Measurements from ENCODE around the gene MGST1.

Gene MGST1, protein sequence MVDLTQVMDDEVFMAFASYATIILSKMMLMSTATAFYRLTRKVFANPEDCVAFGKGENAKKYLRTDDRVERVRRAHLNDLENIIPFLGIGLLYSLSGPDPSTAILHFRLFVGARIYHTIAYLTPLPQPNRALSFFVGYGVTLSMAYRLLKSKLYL

DNA sequence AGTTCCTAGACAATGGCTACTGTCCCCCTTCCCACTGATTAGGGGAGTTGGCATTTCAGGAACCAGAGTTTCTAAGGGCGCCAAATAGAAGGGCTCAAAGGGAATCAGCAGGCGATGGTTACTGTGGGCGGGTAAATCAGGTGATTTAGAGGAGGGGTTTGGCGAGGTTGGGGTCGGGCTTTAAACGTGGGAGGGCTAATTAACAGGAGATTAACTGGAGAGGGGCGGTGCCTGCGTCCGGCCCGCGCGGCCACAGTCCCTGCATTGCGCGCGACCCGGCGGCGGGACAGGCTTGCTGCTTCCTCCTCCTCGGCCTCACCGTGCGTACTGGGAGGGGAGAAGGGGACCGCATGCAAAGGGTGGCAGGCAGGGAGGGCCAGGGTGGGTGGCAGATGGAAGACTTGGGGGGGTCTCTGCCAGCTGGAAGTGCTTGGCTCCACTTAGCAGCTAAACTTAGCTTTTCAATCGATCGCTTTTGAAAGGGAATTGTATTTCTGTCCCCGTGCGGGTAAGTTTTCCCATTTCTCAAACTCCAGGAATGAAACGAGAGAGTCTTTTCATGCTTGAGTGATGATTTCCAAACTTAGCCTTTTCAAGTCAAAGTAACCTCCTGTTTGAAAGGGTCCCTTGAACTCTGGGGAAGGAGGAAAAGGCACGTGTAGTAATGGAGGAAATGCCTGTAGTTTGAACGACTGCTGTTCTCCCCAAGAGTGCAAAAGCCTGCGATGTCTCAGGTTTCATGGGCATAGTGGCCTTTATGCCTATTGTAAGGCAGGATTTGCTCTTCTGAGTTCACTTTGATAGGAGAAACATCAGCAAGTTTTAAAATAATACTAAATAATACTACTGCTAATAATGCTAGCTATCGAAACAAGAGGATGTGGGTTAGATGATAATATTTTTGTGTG is at the start of gene MGST1:
TSS of gene MGST1 (plus strand) at position 255 of the 908 bp plus-strand sequence. CDS start 6,608 bp downstream, outside the sequence.
- no peak for DNase-seq (ENCODE audit: low spot score)

DNA sequence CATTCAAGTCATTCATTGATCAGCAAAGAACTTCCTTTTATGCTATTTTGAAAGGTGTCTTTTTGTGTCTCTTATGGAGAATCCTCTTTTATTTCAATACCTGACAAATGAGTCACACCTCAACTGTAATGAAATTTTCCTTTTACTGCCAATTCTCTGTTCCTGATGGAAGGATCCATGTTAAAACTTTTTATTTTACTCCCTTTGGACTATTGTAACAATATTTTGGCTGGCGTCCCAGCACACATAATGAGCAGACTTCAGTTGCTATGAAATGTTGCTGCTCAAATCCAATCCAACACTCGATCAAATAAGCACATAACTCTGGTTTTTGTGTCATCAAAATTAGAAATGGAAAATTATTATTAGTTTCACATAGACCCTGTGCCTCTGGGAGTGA is 48.0 kb upstream of the MGST1 start:
- DNase-seq (ENCODE audit: low spot score): no peak

DNA sequence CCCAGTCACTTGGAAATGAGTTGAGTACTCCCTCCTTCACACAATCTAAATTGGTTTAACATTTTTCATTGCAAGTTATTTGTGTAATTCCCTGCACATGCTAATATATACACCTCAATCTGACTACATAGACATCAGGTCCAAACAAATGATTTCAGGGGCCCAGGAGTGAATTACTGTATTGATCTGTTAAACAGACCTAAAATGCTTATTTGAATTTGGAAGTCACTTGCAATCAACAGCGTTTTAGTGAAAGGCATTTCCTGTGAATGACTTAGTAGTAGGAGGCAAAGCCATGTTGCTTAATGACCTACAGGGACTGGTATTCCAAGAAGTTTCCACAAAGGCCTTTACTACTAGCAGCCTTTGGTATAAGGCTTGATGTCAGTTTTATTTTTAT is 47.3 kb upstream of the MGST1 start:
- DNase-seq (ENCODE audit: low spot score): no peak

DNA sequence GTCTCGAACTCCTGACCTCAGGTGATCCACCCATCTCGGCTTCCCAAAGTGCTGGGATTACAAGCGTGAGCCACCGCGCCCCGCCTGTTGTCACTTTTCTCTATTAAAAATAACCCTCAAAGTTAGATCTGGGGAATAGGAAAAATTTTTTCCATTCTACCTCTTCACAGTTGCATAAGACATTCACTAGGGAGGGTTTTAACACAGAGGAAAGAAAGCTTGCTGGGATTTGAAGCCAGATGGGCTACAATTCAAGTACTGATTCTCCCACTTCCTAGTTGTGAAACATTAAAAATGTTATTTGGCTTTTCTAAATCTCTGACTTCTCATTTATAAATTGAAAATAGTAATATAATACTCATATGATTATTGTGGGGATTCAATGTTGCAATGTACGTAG is 46.7 kb upstream of the MGST1 start:
- DNase-seq (ENCODE audit: low spot score): no peak

DNA sequence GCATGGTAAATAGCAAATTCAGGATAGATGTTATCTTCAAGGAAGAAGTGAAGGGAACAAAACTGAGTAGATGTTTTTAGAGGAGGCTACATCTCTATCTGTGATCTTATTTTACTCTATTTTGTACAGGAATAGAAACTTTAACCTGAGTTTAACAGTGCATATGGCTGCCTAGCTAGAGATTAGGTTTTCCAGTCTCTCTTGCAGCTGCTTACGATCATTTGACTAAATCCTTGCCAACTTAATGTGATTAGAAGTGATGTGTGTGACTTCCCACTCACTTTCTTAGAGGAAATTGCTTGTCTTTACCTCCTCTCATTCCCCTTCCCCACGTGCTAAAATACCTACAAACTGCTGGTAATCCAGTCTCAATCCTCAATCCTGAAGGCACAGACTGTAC is 43.5 kb upstream of the MGST1 start:
- DNase-seq (ENCODE audit: low spot score): no peak

DNA sequence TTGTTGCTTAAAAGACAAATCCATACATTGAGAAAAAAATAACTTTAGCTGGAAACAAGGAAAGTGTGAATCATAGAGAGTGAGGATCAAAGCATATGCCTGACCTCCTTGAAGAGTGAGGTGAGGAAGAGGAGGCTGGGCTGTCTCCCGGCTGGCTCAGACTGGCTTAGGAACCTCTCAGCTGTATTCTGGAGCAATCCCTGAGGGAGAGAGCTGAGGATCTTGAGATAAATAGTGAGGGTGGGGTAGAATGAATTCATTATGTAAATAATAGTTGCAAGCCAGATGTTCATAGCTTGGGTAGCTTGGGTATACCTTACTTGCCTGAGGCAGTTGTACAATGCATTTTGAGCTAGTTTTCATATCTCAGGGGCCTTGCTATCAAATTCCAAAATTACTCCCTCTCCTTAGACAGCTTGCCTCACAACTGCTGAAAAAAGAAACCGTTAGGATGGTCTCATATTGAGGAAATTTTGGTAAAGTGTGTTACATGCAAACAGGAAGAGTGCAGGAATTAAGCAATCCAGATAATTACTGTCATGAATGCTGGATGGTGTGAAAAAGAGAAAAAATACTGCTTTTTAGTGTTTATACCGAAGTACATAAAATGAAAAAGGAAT is 39.5 kb upstream of the MGST1 start:
- no peak for DNase-seq (ENCODE audit: low spot score)

DNA sequence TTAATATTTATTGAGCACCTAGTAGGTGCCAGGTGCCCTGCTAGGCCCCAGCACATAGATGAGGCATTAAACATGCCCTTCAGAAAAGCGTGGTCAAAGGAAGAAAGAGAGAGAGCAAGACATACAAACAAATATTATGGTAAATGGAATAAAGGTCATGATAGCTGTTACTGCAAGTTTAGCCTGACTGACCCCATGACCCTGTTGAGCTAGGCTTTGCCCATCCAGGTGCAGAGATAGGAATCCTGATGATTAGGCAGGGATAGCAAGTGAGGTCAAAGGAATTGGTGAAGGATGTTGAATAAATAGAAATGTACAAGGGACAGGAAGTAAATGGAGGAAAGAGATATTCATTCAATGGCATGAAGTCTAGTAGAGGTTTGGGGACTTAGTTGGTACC is 36.5 kb upstream of the MGST1 start:
- no peak for DNase-seq (ENCODE audit: low spot score)

DNA sequence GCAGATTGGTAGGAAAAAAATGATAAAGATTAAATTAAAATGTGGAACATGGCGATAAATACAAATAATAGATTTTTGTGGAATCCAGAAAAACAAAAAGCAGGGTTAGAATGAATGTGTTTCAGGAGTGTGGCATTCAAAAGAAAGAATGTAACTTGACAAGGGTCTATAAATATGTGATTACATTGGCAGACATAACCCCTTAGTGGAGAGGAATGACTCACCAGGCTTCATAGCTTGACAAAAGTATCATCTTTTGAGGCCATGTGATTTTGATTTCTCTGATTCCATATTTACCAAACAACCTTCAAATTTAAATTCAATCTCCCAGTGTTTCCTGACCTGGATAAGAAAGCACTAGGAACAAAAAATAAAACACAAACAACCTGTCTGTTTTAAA is 24.4 kb upstream of the MGST1 start:
- no peak for DNase-seq (ENCODE audit: low spot score)

DNA sequence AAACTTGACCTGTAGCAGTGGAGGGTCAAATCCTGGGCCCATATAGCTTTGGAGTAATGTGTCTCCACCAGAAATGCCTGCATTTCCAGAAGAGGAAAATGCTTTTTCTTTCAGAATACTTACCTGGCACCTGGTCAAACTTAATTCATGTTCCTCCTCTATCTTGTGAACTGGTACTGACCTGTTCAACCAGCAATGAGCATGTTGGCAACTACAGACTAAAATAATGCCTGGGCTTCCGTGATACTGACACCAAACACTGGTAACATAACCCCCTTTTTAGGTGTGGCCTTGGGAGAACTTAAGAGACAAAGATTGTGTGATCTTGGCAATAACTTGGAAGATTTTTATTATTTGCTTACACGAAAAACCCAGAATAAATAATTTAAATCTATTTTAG is 23.8 kb upstream of the MGST1 start:
- DNase-seq (ENCODE audit: low spot score): no peak

DNA sequence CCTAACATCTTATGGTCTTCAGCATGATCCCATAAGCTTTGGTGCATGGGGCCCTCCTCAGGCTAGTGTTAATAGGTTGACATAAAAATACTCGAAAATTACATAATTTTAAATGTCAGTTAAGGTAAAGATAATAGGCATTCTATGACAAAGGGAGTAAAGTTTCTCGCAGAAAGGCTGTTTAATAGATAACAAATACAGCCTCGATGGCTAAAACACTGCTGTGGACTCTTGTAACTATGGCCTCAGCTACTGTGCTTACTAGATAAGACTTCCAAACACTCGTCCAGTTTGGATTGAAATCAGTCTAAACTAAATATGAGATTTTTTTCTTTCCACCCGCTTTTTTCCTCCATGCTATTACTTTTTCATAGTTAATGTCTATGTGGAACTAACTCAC is 23.2 kb upstream of the MGST1 start:
- no peak for DNase-seq (ENCODE audit: low spot score)

DNA sequence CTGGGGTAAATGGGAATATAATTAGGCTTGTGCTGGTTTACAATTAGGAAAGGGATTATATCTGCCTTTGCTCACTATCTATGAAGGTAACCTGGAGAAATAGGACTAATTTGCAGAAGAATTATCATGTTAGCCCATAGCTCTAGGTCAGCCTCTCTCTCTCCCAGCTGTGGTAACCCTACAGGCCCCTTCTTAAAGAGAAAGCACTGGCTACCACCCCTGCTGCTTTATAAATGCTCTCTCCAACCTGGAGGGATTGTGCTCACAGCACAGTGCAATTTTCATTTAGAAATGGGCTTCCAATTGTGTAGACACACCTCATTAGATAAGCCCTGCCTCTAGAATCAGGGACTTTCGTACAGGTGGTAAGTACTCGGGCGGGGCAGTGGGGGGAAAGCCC is 22.7 kb upstream of the MGST1 start:
- no peak for DNase-seq (ENCODE audit: low spot score)

DNA sequence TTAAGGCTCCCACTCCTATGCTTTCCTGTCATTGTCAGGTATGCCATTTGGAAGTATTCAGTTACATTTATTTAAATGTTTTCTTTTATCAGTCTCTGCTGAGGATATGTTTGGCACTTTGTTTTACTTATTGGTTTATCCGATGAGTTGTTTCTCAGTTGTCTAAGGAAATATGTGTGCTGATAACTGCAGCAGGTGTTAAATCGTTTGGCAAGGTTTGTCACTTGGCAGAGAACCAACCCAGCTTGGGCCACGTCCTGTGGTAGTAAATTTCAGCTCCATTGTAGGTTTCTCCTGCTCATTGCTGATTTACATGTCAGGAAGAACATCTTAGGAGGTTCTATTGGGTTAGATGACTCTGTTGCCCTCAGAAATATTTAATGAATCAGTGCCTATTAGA is 22.0 kb upstream of the MGST1 start:
- no peak for DNase-seq (ENCODE audit: low spot score)

DNA sequence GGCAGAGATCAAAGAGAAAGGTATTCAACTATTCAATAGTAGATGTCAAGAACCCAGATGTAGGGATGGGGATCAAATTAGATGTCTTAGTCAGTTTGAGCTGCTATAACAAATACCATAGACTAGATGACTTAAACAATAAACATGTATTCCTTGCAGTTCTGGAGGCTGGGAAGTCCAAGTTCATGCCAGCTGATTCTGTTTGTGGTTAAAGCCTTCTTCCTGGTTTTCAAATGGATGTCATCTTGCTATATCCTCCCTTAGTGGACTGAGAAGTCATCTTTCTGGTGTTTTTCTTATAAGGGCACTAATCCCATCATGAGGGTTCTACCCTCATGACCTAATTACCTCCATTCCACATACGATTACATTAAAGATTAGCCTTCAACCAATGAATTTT is 19.5 kb upstream of the MGST1 start:
- DNase-seq (ENCODE audit: low spot score): no peak

DNA sequence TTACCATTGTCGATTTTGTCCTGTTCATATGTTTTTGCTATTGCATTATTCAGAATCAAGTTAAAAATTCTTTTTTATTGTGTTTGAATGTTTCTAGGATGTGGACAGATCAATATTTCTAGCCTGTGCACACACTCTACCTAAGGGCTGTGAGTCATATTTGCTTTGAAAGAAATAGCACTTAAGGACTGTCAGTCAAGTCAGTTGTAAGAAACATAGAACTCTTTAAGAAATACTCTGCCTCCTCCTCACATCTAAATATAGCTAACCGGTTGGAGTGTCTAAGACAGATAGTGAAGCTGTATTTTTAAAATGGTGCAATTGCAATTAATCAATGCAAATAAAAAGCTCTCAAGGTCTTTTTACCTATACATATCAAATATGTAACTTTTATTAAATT is 17.9 kb upstream of the MGST1 start:
- DNase-seq (ENCODE audit: low spot score): no peak

DNA sequence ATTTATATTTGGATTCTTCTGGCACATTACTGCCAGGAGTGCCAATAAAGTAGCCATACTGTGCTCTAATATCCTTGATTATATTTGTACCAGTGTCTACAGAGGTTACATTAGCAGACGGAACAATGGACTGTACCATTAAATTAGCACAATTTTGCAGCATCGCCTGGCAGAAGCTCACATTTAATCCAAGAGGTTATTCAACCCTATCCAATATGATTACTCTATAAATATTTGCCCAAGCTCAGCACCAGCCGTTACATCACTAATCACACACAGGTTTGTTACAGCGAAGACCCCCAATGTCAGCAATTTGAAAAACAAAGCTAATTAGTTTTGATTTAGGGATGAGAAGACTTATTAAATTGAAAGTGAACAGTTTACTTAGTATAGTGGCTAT is 16.9 kb upstream of the MGST1 start:
- no peak for DNase-seq (ENCODE audit: low spot score)

DNA sequence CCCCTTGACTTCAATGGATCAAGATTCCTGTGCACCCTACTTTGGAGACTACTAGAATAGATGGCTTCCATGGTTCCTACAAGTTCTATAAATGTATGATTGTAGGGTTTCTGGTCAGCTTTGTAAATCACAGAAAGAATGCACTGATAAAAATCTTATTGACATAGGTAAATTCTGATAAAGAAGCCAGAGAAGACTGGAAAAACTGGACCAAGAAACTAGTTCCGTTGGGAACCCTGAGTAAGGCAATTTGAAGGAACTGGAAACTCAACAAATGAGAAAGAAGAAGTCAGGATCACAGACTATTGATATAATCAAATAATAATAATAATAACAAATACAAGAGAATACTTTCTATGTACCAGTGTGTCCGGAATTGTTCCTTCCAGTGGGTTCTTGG is 15.4 kb upstream of the MGST1 start:
- DNase-seq (ENCODE audit: low spot score): no peak

DNA sequence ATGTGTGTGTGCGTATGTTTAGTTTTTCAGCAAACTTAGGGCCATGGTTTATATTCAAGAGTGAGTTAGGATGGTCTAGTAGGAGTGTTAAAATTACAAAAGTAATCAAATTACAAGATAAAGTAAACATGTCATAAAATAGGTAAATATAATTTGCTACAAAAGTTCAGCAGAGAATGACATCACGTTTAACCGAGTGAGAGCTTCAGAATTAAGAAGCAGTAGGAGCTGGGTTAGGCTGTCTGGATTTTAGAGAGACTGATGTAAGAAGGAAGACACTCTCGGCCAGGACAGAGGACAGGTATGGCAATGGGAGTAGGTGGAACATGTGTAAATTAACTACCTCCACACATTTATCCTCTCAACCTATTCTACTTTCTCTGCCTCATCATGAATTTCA is 11.6 kb upstream of the MGST1 start:
- DNase-seq (ENCODE audit: low spot score): no peak

DNA sequence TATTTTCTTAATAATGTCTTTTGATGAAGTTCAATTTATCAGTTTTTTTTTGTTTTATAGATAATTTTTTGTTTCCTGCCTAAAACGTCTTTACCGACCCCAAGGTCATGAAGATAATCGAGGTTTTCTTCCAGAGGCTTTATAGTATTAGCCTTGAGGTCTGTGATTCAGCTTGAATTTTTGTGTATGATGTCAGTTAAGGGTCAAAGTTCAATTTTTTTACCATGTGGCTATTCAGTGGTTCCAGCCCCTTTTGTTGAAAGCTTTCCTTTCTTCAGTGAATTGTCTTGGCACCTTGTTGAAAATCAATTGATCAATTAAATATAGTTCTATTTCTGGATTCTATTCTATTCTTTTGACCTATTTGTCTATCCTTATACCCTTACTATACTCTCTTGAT is 3.2 kb upstream of the MGST1 start:
- DNase-seq (ENCODE audit: low spot score): no peak

DNA sequence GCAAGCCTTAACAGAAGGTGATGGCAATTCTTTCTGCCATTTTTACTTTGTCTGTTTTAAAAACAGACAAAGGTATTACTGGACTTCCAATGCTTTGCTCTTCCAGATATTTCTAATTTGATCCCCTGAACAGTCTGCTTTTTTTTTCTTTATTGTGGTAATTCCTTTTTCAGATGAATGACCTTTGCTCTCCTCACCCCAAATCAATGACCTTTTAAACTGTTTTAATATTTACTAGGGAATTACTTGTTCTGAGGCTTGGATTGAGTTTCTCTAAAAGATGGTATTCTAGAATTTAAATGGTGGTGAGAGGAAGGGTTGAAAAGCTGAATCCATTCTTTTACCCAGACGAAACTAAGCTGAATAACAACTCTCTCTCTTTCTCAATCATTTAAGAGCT is 2.3 kb upstream of the MGST1 start:
- DNase-seq (ENCODE audit: low spot score): no peak

DNA sequence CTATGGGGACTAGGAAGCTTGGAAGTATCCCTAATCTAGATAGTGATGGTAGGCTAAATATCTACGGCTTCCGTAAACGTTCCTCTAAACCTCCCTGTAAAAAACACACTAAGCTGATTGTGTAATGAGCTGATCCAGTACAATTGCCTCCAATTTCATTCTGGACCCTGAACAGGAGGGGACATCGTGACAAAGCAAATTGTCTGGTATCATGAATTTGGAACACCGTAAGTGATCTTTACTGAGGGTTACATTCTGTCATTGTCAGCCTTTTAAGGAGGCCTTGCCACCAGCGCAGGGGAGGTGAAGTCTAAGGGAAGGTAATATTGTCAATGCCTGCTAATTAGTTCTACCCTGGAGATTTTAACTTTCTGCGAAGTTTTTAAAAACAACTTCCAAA is 487 bp upstream of the MGST1 start:
- DNase-seq (ENCODE audit: low spot score): no peak

DNA sequence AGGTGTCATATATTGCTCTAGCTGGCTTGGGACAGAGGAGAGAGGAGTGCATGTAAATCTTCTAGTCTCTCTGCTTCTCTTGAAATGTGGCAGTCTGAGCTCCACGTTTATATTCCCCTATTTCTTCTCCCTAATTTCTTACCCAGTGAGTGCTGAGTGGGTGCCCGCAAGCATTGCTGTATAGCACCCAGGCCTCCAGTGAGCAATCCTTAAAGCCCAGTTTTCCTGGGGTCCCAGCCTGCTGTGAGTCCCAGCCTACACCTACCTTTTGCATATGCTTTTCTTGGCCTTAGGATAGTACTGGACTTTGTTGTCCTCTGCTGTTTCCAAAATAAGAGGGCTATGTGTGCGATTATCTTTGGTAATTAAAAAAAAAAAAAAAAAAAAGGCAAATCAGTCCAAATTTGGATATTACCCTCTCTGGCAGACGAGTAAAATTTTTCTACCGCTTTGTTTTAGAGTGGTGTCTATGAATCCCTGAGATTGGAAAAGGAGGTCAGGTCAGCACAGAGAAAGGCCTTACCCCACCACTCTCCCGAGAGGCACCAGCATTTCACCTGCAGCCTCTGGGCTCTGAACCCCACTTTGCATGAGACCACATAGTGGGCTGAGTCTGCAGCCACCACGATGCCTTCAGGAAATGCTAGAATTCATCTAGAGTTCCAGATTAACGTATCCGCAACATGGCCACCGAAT is 1.1 kb downstream of the MGST1 start:
- DNase-seq (ENCODE audit: low spot score): no peak

DNA sequence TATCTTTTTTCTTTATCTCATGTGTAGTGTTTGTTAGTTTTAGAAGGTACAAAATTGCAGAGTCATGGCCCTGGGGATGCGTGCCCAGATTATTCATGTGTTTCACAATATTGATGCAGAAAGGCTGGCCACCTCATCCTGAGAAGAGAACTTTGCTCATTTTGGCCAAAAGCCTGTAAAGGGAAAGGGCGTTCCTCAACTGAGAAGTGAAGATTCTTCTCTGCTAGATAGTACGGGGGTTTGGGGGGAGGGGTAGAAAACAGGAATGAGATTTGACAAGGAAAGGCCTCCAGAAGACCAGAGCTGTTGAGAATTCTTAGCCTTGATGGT is 1.7 kb downstream of the MGST1 start:
- peak; percentile 60 for DNase-seq (ENCODE audit: low spot score)

DNA sequence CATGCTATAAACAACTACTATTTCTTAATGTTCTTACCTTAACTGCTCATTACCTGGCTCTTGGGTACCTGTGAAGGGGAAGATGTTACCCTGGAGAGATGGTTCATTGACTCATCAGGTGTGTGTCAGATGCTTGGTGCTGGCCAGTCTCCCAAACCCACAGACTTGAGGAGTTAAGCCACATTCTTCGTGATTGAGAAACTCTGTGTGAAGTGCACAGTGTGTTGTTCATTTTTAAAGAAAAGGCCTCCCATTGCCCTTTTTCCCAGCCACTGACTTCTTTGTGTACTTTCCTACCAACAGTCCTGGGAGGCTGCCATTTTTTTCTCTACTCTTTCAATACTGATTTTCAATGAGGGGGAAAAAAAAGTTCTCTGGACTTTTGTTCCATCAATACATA is 3.2 kb downstream of the MGST1 start:
- no peak for DNase-seq (ENCODE audit: low spot score)
